Adrenal gland (tissue), 12 donors: ENCODE measurements around the gene TNKS2. TPM values are rescaled to one million over a fixed set of nuclear protein-coding genes. Genes with fewer than 3 reads are reported as not detected.

ENCODE experiments used
- DNase-seq, 7 donors: peaks; one replicate each; pipeline ENCODE4 v3.0.0-alpha.2; 2019 to 2020
- H3K27ac ChIP-seq, 5 donors: fragments of 200-600 bp; sonication (generic) in 4 of 5; 1 replicate in 3 of 5; 2 replicates in 2 of 5; pipeline versions ENCODE4 v1.5.1 to v1.8.0; 2016 to 2020; ENCODE audit warnings: mild to moderate bottlenecking in 1 of 5
- H3K27me3 ChIP-seq: fragments of 200-600 bp; 2 replicates; pipeline ENCODE4 v1.8.0; 2021
- H3K36me3 ChIP-seq, 2 donors: fragments of 200-600 bp; replicated peaks in 1 of 2; 1 replicate in 1 of 2; 2 replicates in 1 of 2; pipeline versions ENCODE4 v1.5.1 to v1.8.0; 2018 to 2022
- H3K4me1 ChIP-seq, 2 donors: fragments of 200-600 bp; replicated peaks in 1 of 2; 1 replicate in 1 of 2; 2 replicates in 1 of 2; pipeline versions ENCODE4 v1.5.1 to v1.8.0; 2018 to 2021
- H3K4me3 ChIP-seq, 4 donors: fragments of 200-600 bp; sonication (generic) in 3 of 4; one replicate each; pipeline ENCODE4 v1.5.1; 2016 to 2018
- H3K9me3 ChIP-seq, 3 donors: fragments of 200-600 bp; sonication (generic) in 1 of 3; replicated peaks in 1 of 3; 1 replicate in 2 of 3; 2 replicates in 1 of 3; pipeline versions ENCODE4 v1.5.1 to v1.8.0; 2016 to 2021
- POLR2A ChIP-seq, 2 donors: fragments of 450-650 bp; IDR thresholded peaks; one replicate each; pipeline ENCODE4 v1.6.1; 2017; ENCODE audit warnings: antibody characterized with exemption in 2 of 2, mild to moderate bottlenecking in 2 of 2, moderate library complexity in 1 of 2
- WGBS, 4 donors: extraction: QIAGEN DNeasy Blood & Tissue Kit in 2 of 4; methylation state at CpG; one replicate each; pipeline versions ENCODE4 v1.1.5 to v1.1.7; 2013 to 2017; 5-methylcytosine and 5-hydroxymethylcytosine counted together
- intact Hi-C, 2 donors: fragments of 100-400 bp; cut with DNase I; formaldehyde crosslinking; loops; one replicate each; pipeline versions ENCODE4 v1.14.1 to v1.15.0; 2022 to 2023
- polyA plus RNA-seq, 3 donors: library from polyadenylated mRNA; stranded (reverse); fragments of 200-250 nt in 2 of 3; fragments of 350-450 nt in 1 of 3; fragmentation: Illumina TruSeq in 1 of 3; extraction: RNeasy Lipid Tissue Mini Kit (QIAGEN cat#74804) in 1 of 3; gene quantifications; one replicate each; pipeline ENCODE4 v1.2.3, GENCODE V29; 2013 to 2014
- total RNA-seq, 9 donors: library from RNA; depleted of rRNA in 4 of 9; stranded (reverse); fragments of >200 nt in 4 of 9; fragments of 120-200 nt in 1 of 9; fragmentation: NEBNext Ultra II Directional in 1 of 9; extraction: Animal tissue kit (Norgen Biotek cat#: 25700) in 1 of 9; gene quantifications; one replicate each; pipeline versions ENCODE4 v1.1.0 to v1.2.4, GENCODE V29; 2013 to 2023
- TF ChIP-seq, protein P1 (sequence below), 6 experiments: fragments of 450-650 bp in 4 of 6; fragments of 200-600 bp in 2 of 6; sonication (generic) in 1 of 6; IDR thresholded peaks; 1 replicate in 5 of 6; 2 replicates in 1 of 6; pipeline versions ENCODE4 v1.5.1 to v1.8.0; 2016 to 2021; ENCODE audit warnings: antibody characterized with exemption in 6 of 6, mild to moderate bottlenecking in 2 of 6, moderate library complexity in 1 of 6
- donor health status: healthy with polysubstance abuse.
- donor health status: Bipolar disorder and iron deficiency.
- donor health status: DM: yes; HTN: yes; CAD: no.
- donor health status: DM: no; HTN: no; CAD: no.
- donor health status: DM: no; HTN: no; CAD: no.
- donor health status: DM: yes; HTN: yes; CAD: no.

The TNKS2 gene
- total and polyA plus RNA-seq, 12 donors: 7.9 to 53.3 (median 33.2) TPM

DNA sequence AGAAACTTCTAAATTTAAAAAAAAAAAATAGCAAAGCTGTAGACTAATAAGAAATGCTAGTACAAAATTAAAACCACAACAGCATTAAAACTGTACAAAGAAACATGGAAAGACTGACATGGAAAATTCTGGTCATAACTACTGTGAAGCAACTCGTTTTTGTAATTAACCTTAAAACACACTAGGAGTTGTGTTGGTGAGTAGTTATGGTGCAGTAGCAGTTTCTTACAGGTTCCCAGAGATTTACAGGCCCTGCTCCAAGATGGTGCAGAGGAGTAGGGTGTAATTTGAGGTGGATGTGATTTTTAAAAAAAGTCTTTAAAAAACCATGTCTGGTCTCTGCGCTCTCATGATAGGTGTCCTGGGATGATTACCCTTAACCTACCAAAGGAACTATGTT is 31.0 kb downstream of the TNKS2 start:
- H3K4me3 ChIP-seq: no peak overlapping the region
- intact Hi-C loops: no loop called here
- TF ChIP-seq, protein P1, sequence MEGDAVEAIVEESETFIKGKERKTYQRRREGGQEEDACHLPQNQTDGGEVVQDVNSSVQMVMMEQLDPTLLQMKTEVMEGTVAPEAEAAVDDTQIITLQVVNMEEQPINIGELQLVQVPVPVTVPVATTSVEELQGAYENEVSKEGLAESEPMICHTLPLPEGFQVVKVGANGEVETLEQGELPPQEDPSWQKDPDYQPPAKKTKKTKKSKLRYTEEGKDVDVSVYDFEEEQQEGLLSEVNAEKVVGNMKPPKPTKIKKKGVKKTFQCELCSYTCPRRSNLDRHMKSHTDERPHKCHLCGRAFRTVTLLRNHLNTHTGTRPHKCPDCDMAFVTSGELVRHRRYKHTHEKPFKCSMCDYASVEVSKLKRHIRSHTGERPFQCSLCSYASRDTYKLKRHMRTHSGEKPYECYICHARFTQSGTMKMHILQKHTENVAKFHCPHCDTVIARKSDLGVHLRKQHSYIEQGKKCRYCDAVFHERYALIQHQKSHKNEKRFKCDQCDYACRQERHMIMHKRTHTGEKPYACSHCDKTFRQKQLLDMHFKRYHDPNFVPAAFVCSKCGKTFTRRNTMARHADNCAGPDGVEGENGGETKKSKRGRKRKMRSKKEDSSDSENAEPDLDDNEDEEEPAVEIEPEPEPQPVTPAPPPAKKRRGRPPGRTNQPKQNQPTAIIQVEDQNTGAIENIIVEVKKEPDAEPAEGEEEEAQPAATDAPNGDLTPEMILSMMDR (IDR thresholded peaks at IDR 0.05): no peak
- H3K4me1 ChIP-seq: no peaks in the 10 kb centered on the region
- no peaks in the 10 kb centered on the region for H3K9me3 ChIP-seq
- H3K27me3 ChIP-seq: no peaks in the 10 kb centered on the region
- 82 to 89% (median 86%) methylated on average over 2 of the region's 2 CpGs for WGBS, 4 donors
- DNase-seq: no peak
- no peak overlapping the region for H3K27ac ChIP-seq
- peaks cover 0 to 80% of the 10 kb centered on the region in 2 donors for H3K36me3 ChIP-seq

- H3K36me3 ChIP-seq: peaks cover 0 to 74% of the 10 kb centered on the region in 2 donors
- H3K27ac ChIP-seq: no peak overlapping the region
- intact Hi-C loops: no loop called here
- 77 to 96% (median 85%) methylated on average over 3 of the region's 3 CpGs for WGBS, 4 donors
- no peak overlapping the region for H3K4me3 ChIP-seq
- DNase-seq: no peak
- H3K27me3 ChIP-seq: no peaks in the 10 kb centered on the region
- no peak for TF ChIP-seq POLR2A (IDR thresholded peaks at IDR 0.05)
- TF ChIP-seq, protein P1 (IDR thresholded peaks at IDR 0.05): no peak
- H3K9me3 ChIP-seq: no peaks in the 10 kb centered on the region
- H3K4me1 ChIP-seq: no peaks in the 10 kb centered on the region
Measured at GRCh38 chr10:91838199-91838598, 40.0 kb downstream of the TNKS2 start.

- intact Hi-C loops: no loop called here
- Histone ChIP-seq H3K27me3 (no peaks in the 10 kb centered on the region), H3K36me3 (peaks cover 0 to 90% of the 10 kb centered on the region in 2 donors), H3K4me3 (no peak overlapping the region), H3K4me1 (no peaks in the 10 kb centered on the region), H3K27ac (no peak overlapping the region), H3K9me3 (no peaks in the 10 kb centered on the region)
- TF ChIP-seq, protein P1 (IDR thresholded peaks at IDR 0.05): no peak
- no peak for TF ChIP-seq POLR2A (IDR thresholded peaks at IDR 0.05)
- DNase-seq: no peak
Measured at GRCh38 chr10:91843083-91843482, 44.9 kb downstream of the TNKS2 start.

- no peaks in the 10 kb centered on the region for H3K4me1 ChIP-seq
- H3K36me3 ChIP-seq: peaks cover 0 to 72% of the 10 kb centered on the region in 2 donors
- H3K27me3 ChIP-seq: no peaks in the 10 kb centered on the region
- no peak overlapping the region for H3K27ac ChIP-seq
- no peaks in the 10 kb centered on the region for H3K9me3 ChIP-seq
- 85 to 86% (median 86%) methylated on average over 6 of the region's 6 CpGs for WGBS, 4 donors
- intact Hi-C loops: no loop called here
- no peak for DNase-seq
- H3K4me3 ChIP-seq: no peak overlapping the region
- TF ChIP-seq, protein P1 (IDR thresholded peaks at IDR 0.05): no peak
Measured at GRCh38 chr10:91856637-91857036, 58.4 kb downstream of the TNKS2 start.
